Tongue (tissue), 2 donors: ENCODE measurements around the gene OPCML. TPM values are rescaled to one million over a fixed set of nuclear protein-coding genes. Genes with fewer than 3 reads are reported as not detected.
A peak's percentile ranks its signal among the peaks of the same experiment; 100 is the strongest.

Experiments
- DNase-seq: peaks from one replicate; pipeline ENCODE4 v3.0.0-alpha.2; 2015
- total RNA-seq: library from RNA; depleted of rRNA; stranded (reverse); fragments of >200 nt; gene quantifications from one replicate; pipeline ENCODE4 v1.2.3, GENCODE V29; 2014

Gene OPCML
- total RNA-seq, 1 donor from 2014 or later: 0.41 TPM

DNA sequence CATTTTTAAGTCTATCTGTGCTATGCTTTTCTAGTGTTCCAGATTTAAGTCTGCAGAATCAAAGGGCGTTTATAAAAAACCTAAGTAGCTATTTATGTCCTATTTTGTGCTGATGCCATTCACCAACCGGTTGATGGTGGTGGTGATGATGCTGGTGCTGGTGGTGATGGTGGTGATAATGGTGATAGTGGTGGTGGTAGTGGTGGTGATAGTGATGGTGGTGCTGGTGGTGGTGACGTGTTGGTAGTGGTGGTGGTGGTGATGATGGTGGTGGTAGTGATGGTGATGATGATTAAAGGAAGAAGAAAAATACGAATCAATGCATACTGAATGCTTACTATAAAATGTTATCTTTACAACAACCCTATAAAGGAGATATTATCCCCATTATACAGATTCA is 178.2 kb downstream of the OPCML start:
- DNase-seq: no peak

DNA sequence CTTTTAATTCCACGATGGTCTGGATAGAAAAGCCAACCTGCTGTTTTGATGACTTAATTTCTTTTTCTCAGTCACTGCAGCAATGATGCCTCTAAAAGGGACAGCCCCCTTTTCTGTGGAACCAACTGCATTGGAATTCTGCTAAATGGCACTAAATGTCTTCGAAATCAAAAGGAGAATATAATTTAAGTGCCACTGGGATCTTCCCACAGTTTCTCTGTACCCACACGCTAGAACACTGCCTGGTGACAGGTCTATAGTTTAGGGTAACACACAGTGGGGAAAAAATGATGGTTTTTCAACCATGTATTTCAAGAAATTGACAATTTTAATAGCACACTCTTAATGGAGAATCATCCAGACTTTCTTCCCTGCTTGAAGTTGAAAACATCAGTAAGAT is 182.3 kb downstream of the OPCML start:
- DNase-seq: no peak

DNA sequence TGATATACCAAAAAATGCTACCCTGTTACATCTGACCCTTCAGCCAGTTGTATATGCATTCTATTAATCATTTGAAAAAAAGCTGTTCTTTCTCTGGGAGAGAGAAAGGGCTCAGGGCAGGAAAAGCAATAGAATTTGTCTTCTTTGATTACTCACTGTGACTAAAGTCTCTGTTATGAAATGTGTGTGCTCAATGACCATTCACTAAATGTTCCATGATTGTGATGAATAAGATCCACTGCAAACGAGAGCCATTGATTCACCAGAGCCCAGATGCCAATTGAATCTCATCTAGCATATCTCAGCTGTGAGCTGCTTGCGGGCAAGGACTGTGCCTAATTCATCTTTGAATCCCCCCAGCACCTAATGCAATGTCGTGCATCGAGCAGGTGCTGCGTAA is 184.3 kb downstream of the OPCML start:
- DNase-seq: no peak

- no peak for DNase-seq
These were observed 186.2 kb downstream of the OPCML start for GRCh38 chr11:133346137-133346536.

- DNase-seq: no peak
These were observed 188.3 kb downstream of the OPCML start for GRCh38 chr11:133343951-133344350.

DNA sequence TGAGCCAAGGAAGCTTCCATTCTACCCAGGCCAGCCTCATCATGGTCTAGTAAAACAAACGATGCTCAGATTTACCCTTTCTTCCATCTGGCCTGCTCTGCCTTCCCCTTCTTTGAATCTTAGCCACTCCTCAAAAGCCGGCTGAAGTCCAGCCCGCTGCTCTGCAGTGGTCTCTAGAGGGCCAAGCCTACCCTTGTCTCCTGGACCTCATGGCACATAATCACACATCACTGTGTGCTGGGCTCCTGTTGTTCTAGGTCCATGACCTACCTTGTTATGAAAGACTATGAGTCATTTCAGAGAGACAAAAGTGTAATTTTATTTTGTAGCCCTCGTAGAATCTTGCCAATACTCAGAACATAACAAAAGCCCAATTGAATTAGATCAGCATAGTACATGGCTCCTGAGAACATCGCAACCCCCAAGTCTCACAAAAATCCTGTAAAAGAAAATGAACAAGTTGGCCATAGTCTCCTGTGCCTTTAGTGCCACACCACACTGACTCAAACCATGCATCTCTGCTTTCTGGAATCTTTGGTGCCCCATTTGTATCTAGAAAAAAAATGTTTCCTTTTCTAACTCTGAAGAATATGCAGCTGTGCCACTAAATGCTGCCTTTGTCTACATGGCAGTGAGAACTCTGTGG is 192.7 kb downstream of the OPCML start:
- no peak for DNase-seq

GRCh38 chr11:133338588-133338987 is 193.7 kb downstream of the OPCML start:
- no peak for DNase-seq

DNA sequence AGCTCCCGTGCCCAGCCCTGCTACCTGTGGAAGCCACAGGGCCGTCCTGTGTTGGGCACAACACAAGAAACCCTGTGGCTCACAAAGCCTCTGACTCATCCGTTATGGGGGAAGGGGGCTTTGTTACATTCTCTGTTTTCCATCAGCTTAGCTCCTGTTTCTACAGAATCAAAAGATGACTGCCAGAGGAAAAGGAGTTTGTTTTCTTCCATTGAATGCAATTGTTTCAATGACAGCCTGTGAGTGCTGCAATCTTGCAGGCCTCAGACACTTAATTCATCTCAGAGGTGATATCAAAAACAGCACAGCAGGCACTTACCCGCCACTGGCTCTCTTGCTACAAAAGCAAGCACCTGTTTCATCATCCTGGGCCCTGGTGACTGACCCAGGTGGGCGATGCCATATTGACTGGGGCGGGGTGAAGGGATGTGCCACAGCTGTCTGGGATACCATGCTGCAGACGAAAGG is 194.3 kb downstream of the OPCML start:
- DNase-seq: no peak

DNA sequence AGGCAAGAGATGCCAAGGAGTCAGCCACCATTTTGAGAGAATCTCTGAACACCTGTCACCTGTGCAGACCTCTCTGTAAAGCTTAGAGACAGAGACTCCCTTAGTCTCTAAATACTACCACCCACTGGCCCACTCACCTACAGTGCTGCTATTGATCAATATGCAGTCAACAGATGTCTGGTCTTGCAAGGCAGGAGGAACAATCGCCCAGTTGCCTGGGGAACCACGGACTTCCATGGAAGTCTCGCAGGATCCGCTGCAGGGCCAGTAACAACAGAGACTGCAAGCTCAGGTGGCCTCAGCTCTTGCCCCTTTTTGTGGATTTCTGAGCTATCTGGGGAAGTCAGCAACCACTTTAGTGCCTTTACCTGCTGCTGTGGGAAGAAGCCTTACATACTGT is 195.1 kb downstream of the OPCML start:
- DNase-seq: no peak

DNA sequence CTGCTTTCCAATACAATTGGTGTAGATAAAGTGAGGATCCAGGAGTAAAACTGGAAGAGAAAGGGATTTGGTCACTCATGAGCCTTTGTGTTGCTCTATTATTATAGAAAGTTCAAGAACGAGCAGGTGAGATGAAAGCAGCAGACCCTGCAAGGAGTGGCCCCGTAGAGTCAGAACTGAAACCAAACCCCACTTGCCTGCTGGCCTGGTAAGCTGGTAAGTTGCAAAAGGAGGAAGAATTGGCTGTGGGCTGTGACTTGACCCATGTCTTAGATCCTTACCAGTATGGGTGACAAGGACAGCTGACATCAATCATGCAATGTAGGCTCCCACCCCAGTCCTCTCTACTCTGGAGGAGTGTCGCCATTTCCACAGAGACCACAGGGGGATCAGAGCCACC is 201.3 kb downstream of the OPCML start:
- no peak for DNase-seq

DNA sequence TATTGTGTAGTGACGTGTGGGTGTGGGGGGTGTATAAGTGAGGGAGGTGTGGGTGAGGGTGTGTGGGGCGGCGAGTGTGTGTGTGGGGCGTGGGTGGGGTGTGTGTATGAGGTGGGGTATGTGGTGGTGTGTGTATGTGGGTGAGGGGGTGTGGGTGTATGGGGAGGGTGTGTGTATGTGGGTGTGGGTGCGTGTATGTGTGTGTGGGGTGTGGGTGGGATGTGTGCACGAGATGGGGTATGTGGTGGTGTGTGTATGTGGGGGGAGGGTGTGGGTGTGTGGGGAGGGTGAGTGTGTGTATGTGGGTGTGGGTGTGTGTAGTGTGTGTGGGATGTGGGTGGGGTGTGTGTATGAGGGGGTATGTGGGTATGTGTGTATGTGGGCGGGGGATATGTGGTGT is 205.5 kb downstream of the OPCML start:
- DNase-seq: no peak

GRCh38 chr11:133326332-133326731 is 206.0 kb downstream of the OPCML start:
- no peak for DNase-seq

DNA sequence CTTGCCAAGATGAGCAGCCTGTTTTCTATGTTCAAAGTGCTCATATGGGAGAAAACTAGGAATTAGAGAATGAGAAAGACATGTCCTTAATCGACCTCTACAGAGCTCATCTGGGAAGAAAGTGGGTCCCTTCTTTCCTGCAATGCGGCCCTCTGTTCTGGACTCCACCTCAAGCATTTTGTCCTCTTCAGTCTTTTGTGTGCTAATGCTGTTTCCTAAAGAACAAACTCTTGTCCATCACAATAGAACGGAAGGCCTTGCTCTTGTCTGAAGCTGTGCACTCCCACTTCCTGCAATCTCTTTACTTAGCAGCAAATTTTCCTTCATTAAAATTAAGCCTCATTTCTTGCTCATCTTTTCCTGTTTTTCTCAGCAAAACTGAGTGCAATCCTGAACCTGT is 206.6 kb downstream of the OPCML start:
- DNase-seq: no peak

DNA sequence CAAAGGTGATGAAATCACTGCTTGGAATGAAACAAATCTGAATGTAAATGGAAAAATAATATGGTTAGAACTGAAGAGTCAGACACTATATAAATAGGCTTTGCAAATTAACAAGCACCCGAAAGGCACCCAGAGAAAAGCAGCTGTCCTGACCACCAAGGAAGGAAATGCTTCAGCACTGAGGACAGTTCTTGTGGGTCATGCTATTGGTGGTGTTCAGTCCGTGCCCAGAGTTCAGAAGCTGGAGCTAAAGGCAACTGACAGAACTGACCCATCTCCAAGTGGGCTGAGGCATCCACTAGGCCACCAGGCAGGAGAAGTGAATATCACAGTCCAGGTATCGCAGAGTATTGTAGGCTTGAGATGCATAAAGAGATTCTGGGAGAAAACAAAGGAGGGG is 208.9 kb downstream of the OPCML start:
- DNase-seq: peak; percentile 12

DNA sequence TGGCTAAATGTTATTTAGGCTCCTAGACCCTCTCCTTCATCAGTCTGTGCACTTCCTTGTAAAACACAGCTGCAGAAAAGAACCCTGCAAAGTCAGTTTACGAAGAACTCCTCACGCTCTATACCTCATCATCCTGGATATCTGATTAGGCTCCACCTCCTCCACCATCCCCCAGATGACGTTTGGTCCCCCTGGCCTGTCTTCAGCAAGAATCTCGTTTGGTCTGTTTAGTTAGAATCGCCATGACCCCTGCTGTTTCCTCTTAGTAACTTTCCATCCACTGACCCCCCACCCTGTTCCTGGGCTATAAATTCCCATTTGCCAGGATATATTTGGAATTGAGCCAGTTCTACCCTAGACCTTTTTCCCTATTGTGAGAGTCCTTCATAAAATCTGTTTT is 214.1 kb downstream of the OPCML start:
- DNase-seq: no peak

GRCh38 chr11:133311230-133311629 is 221.1 kb downstream of the OPCML start:
- no peak for DNase-seq

DNA sequence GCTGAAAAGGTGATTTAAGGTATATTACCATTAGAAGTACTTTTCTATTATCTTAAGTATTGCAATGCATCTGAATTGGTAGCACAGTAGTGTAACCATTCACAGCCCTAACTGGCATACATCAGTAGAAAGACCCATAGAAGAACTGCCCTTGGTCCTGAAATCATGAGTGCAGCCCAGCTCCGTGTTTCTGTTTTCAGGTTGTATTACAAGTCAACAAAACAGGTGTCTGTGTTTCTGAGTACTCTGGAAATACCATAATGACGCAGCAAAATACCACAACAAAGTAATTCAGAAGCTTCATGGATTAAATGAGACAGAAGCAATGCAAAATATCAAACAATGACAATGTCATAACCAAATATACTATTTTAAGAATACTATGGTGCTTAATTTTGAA is 226.3 kb downstream of the OPCML start:
- DNase-seq: peak; percentile 6

DNA sequence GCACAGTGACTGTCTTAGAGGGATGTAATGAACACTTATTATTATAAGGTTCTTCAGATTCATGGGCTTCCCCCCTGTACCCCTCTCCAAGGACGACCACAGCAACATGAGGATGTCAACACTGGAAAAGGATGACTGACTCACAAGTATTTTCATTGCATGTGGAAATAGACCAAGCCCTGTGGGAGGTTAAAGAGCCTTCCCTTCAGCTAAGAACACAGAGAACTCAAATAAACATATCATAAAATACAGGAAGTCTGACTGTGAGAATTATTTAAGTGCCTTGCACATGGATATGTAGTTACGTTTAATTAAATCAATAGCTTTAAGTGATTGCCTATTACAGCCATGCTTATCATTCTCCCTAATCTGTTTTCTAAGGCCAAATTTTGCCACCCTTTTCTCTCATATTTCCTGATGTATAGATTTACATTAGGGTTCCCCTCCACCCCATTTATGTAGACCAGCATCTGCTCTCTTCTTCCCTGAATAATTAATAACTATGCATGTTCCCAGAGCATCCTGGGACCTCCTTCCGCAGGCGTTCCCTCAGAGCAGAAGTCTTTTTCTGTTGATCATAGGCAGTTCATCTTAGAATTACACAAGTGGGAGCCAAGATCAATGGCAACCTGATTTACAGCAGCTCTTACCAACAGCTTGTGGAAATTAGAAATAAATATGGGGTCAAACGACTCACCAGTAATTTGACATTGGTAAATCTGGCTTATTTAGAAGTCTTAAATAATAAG is 226.9 kb downstream of the OPCML start:
- DNase-seq: no peak

DNA sequence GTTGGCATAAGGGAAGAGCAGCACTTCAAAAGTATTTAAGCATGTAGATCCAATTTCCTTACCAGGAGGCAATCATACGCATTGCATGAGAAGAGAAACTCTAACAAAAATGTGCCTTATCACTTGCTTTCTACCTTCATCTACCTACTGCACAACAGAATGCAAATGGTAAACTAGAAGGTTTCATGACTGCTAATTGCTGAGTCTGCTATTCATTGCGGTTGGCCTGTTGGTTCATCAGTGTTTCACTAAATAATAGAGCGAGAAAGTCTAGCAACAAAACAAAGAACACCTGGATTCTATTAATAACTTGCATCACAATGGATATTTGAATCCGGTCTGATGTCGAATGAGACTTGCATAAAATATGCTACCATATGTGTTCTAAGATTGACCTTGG is 229.0 kb downstream of the OPCML start:
- no peak for DNase-seq

DNA sequence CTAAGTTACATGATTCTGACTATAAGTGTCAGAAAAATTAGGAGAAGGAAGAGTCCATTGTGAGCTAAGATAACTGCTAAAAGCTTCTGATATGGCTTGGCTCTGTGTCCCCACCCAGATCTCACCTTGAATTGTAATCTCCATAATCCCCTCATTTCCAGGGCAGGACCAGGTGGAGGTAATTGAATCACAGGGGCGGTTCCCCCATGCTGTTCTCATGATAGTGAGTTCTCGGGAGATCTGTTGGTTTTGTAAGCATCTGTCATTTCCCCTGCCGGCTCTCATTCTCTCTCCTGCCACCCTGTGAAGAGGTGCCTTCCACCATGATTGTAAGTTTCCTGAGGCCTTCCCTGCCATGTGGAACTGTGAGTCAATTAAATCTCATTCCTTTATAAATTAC is 230.2 kb downstream of the OPCML start:
- DNase-seq: no peak

DNA sequence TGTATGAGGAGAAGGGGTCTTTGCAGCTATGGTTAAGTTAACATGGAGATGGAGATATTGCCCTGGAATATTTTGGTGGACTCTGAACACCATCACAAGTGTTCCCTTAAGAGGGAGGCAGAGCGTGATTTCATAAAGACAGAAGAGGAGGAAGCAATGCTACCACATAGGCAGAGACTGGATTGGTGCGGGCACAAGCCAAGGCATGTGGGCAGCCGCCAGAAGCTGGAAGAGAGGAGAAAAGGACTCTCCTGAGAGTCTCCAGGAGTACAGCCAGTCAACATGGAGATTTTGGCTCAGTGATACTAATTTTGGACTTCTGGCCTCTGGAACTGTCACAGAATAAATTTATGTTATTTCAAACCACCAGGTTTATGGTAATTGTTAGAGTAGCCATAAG is 231.6 kb downstream of the OPCML start:
- no peak for DNase-seq

DNA sequence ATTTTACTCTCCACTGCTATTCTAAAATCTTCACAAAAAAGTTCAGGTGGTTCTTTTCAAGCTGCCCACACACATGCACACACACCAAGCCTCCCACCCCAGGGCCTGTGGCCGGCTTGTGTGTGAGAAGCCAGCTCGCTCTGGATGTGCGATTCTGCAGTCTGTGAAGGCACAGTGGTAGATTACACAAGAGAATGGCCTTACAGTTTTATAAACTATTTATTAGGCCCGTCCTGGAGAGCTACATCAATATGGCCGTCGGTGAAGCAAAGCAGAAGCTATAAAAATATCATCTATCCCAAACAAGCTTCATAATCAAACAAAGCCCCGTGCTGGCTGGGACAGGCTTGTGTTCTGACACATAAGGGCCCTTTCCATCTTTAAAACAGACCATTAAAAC is 240.5 kb downstream of the OPCML start:
- no peak for DNase-seq

- no peak for DNase-seq
These were observed 246.9 kb downstream of the OPCML start for GRCh38 chr11:133285359-133285758.

- DNase-seq: no peak
These were observed 248.1 kb downstream of the OPCML start for GRCh38 chr11:133284156-133284555.
